Muscle layer of colon (tissue), 2 donors: ENCODE results near the gene PCDHA2.
"Not testable (repeated sequence)": the region's sequence is repeated elsewhere in the genome, so short reads cannot be mapped to it uniquely, and the experiment has no call there.

Experiments used
- H3K27ac ChIP-seq: one replicate; pipeline ENCODE4 v1.7.0; 2013; ENCODE audit warnings: low read depth, mild to moderate bottlenecking, low read length, moderate library complexity
- H3K27me3 ChIP-seq, 2 donors: one replicate each; pipeline ENCODE4 v1.7.0; 2013; ENCODE audit warnings: low read length in 2 of 2, mild to moderate bottlenecking in 2 of 2; ENCODE audit not compliant: insufficient read depth in 2 of 2, control insufficient read depth in 1 of 2
- H3K36me3 ChIP-seq: one replicate; pipeline ENCODE4 v1.7.0; 2013; ENCODE audit warnings: mild to moderate bottlenecking, low read length; ENCODE audit not compliant: insufficient read depth
- H3K4me1 ChIP-seq: one replicate; pipeline ENCODE4 v1.7.0; 2013; ENCODE audit warnings: mild to moderate bottlenecking, low read length; ENCODE audit not compliant: insufficient read depth
- H3K4me3 ChIP-seq, 2 donors: one replicate each; pipeline ENCODE4 v1.7.0; 2013; ENCODE audit warnings: low read length in 2 of 2, low read depth in 1 of 2, mild to moderate bottlenecking in 1 of 2, moderate library complexity in 1 of 2
- H3K9ac ChIP-seq: one replicate; pipeline ENCODE4 v1.7.0; 2013; ENCODE audit warnings: low read length
- H3K9me3 ChIP-seq: one replicate; pipeline ENCODE4 v1.7.0; 2013; ENCODE audit warnings: mild to moderate bottlenecking, low read length
- donor health status: abdominal sarcoma.
- donor health status: Adenocarcinoma of cecum.

PCDHA2 gene

GRCh38 chr5:140822969-140823368 lies 28.3 kb downstream of the PCDHA2 start:
- not testable (repeated sequence) for H3K9me3 ChIP-seq, H3K27ac ChIP-seq, H3K9ac ChIP-seq, H3K4me3 ChIP-seq, H3K4me1 ChIP-seq, H3K36me3 ChIP-seq, H3K27me3 ChIP-seq

GRCh38 chr5:140823475-140823874 lies 28.8 kb downstream of the PCDHA2 start:
- H3K9me3 ChIP-seq: peaks cover 5% of the 10 kb centered on the region
- H3K36me3 ChIP-seq: no peaks in the 10 kb centered on the region
- H3K4me3 ChIP-seq: no peak overlapping the region
- no peaks in the 10 kb centered on the region for H3K4me1 ChIP-seq
- H3K27ac ChIP-seq: no peak overlapping the region
- H3K9ac ChIP-seq: no peak overlapping the region
- no peaks in the 10 kb centered on the region for H3K27me3 ChIP-seq

GRCh38 chr5:140827704-140828361 lies 33.2 kb downstream of the PCDHA2 start, which contains the start of gene PCDHA6:
TSS of gene PCDHA6 (plus strand) at chr5:140827960. CDS start at chr5:140828092, 132 bp downstream.
- no peaks in the 10 kb centered on the region for H3K36me3 ChIP-seq
- H3K4me1 ChIP-seq: no peaks in the 10 kb centered on the region
- H3K4me3 ChIP-seq: no peak within 1 kb of the TSS
- peaks cover 6% of the 10 kb centered on the region for H3K9me3 ChIP-seq
- no peak within 1 kb of the TSS for H3K9ac ChIP-seq
- H3K27ac ChIP-seq: no peak within 1 kb of the TSS
- H3K27me3 ChIP-seq: no peaks in the 10 kb centered on the region

- Histone ChIP-seq H3K4me3 (no peak overlapping the region), H3K9ac (no peak overlapping the region), H3K36me3 (no peaks in the 10 kb centered on the region), H3K27ac (no peak overlapping the region), H3K9me3 (peaks cover 6% of the 10 kb centered on the region), H3K27me3 (no peaks in the 10 kb centered on the region), H3K4me1 (no peaks in the 10 kb centered on the region)
These were observed 33.7 kb downstream of the PCDHA2 start for GRCh38 chr5:140828362-140828737.

- H3K9me3 ChIP-seq, H3K27ac ChIP-seq, H3K4me1 ChIP-seq, H3K27me3 ChIP-seq, H3K4me3 ChIP-seq, H3K36me3 ChIP-seq, H3K9ac ChIP-seq: not testable (repeated sequence)
These were observed 35.2 kb downstream of the PCDHA2 start for GRCh38 chr5:140829511-140830501.

GRCh38 chr5:140833993-140834392 lies 39.3 kb downstream of the PCDHA2 start, which contains the start of gene PCDHA7:
TSS of gene PCDHA7 (plus strand) at chr5:140834269. CDS start at chr5:140834384, 115 bp downstream.
- H3K9me3 ChIP-seq: peaks cover 9% of the 10 kb centered on the region
- no peaks in the 10 kb centered on the region for H3K4me1 ChIP-seq
- H3K36me3 ChIP-seq: no peaks in the 10 kb centered on the region
- no peak within 1 kb of the TSS for H3K27ac ChIP-seq
- H3K9ac ChIP-seq: no peak within 1 kb of the TSS
- H3K4me3 ChIP-seq: no peak within 1 kb of the TSS
- no peaks in the 10 kb centered on the region for H3K27me3 ChIP-seq

GRCh38 chr5:140834439-140835008 lies 39.9 kb downstream of the PCDHA2 start:
- H3K4me3 ChIP-seq, H3K27me3 ChIP-seq, H3K4me1 ChIP-seq, H3K9ac ChIP-seq, H3K36me3 ChIP-seq, H3K27ac ChIP-seq, H3K9me3 ChIP-seq: not testable (repeated sequence)

- H3K9ac ChIP-seq: no peak overlapping the region
- H3K9me3 ChIP-seq: peaks cover 9% of the 10 kb centered on the region
- no peak overlapping the region for H3K4me3 ChIP-seq
- H3K36me3 ChIP-seq: no peaks in the 10 kb centered on the region
- no peaks in the 10 kb centered on the region for H3K27me3 ChIP-seq
- H3K27ac ChIP-seq: no peak overlapping the region
- H3K4me1 ChIP-seq: no peaks in the 10 kb centered on the region
These were observed 41.2 kb downstream of the PCDHA2 start for GRCh38 chr5:140835622-140836510.

GRCh38 chr5:140840978-140841962 lies 46.6 kb downstream of the PCDHA2 start, which contains the start of gene PCDHA8:
TSS of gene PCDHA8 (plus strand) at chr5:140841187. CDS start at chr5:140841322, 135 bp downstream.
- Histone ChIP-seq H3K9me3 (no peaks in the 10 kb centered on the region), H3K27me3 (no peaks in the 10 kb centered on the region), H3K4me1 (no peaks in the 10 kb centered on the region), H3K4me3 (no peak within 1 kb of the TSS), H3K27ac (no peak within 1 kb of the TSS), H3K36me3 (no peaks in the 10 kb centered on the region), H3K9ac (no peak within 1 kb of the TSS)
